Measurements from ENCODE around the gene VARS1.
A peak's percentile ranks its signal among the peaks of the same experiment; 100 is the strongest.
"Not testable (repeated sequence)": the region's sequence is repeated elsewhere in the genome, so short reads cannot be mapped to it uniquely, and the experiment has no call there.

Gene VARS1

DNA sequence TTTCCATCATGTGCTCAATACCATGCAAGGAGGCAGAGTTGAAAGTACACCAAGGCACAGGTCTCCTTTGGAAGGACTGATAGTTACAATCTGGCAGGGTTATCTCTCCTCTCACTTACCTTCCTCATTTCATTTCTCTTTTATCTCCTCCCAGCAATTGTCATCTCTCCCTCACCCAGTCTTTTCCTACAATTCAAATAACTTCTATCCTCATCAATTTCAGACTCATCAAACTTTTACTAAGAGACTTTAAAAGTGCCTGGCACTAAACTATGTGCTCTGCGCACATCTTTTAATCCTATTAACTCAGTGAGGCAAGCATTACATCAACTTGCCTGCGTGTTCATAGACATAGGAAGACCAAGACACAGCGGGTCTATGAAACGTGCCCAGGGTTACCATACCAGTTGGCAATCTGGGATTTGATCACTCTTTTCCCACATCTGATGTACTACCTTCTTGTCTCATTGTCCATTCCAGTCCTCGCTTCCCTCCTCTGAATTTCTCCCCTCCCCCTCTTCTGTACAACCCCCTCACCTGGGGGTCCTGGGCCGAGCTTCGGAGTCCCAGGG is 1.2 kb downstream of the VARS1 start:
- DNase-seq (ENCODE audit: low read depth), result no peak

DNA sequence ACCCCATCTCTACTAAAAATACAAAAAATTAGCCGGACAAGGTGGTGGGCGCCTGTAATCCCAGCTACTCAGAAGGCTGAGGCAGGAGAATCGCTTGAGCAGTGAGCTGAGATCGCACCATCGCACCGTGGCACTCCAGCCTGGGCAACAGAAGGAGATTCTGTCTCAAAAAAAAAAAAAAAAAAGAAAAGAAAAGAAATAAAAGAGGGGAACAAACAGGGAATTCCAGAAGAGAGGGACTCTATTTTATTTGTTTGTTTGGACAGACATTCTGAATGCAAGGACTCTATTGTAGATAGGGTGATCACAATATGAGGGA is 1.7 kb downstream of the VARS1 start:
- not testable (repeated sequence) for DNase-seq (ENCODE audit: low read depth)

DNA sequence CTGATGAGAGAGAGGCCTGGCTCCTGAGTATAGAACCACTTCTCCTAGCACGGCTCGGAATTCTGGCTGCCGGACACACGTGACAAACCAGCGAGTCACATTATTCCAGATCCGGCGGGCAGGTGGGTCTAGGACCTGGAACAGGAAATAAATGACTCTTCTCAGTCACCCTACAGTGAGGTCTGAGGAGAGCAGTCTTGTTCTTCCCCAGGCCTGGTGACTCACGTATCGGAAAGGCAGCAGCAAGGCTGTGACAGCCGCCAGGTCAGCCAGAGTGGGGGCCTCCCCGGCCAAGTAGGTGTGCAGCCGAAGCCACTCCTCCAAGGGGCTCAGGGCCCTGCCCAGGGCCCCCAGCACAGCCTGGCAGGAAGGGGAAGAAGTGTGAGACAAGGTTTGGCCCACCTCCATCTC is 2.8 kb downstream of the VARS1 start:
- no peak for DNase-seq (ENCODE audit: low read depth)

DNA sequence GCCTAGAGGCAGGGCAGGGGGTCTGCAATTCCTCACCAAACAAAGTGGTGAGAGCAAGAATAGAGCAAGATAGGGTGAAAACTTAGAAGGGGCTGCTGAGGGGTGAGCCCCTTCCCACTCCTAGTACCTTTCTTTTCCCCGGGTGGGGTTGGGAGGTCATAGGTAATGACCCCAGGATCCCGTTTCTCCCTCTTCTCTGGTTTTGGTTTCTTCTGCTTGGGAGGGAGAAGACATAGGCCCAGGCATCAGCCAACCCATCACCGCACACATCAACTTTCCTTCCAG is 3.5 kb downstream of the VARS1 start:
- DNase-seq (ENCODE audit: low read depth), result no peak

DNA sequence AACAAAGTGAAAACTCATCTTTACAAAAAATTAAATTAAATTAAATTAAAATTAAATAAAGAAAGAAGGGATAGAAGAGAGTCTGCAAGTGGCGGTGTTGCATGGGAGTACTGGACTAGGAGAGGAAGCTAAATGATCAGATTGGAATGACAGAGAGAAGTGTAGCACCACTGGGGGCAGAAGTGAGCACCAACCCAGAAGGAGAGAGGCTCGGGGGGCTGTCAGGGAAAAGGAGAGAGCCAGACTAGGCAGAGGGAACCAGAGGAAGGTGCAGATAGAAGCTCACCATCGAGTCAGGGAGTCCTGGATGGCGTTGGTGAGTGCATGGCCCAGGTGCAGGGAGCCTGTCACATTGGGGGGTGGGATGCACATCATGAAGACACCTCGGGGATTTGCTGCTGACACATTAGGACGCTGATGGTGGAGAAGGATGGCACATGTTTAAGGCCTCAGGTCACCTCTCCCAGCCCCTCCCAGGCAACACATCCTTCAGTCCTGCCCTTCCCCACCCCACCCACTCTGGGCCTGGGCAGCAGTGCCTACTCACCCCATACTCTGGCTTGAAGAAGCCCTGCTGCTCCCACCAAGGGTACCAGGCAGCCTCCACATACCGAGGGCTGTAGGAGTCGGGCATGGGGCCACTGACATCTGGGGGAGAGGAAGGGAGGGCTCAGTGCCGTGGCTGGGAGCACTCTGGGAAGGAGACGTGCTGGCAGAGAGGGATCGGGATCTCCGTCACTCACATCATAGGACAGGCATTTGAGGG is 4.0 kb downstream of the VARS1 start:
- no peak for DNase-seq (ENCODE audit: low read depth)

DNA sequence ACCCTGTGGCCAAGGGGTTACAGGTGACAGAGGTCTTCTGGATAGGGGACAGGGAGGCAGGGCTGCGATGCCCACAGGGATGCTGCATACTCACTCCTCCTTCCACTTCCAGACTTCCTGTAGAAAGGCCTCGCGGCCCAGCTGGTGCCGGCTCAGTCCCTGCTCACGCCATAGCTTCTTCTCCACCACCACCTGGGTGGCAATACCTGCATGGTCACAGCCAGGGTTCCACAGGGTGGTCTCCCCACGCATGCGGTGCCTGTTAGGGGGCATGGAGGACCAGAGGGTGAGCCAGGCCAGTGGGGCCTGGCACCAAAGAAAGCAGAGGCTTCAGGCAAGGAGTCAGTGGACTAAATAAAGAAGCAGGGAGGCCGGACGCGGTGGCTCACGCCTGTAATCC is 10.1 kb downstream of the VARS1 start:
- DNase-seq (ENCODE audit: low read depth), result no peak

DNA sequence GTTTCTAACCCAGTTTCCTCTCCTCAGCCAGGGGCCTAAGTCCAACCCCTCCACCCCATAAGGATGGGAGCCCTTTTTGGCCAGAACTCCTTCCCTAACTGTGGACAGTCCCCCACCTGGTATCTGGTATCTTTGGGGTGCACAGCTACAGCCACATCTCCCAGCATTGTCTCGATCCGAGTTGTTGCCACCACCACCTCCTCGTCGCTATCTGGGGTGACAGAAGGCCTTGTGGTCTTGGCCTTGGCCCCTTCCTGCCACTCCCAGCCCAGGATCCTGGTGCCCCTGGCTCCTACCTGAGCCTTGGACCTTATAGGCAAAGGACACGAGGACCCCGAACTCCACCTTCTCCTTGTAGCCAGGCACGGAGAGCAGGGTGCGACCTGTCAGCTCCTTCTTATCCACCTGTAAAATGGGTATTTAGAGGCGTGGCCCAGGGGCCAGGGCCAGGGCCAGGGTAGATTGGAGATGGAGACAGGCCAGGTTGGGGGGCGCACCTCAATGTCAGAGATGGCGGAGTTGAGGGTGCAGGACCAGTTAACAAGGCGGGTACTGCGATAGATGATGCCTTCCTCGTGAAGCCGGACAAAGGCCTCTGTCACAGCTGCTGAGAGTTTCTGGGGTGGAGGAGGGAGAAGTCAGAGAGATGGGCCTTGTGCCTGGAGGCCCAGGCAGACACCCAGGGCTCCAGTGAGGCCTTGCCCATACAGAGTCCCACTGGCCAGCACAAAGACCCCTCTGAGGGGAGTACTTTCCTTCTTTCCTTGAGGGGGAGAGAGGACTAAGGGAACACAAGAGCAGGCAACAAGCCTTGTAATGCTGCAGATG is 11.2 kb downstream of the VARS1 start:
- no peak for DNase-seq (ENCODE audit: low read depth)

DNA sequence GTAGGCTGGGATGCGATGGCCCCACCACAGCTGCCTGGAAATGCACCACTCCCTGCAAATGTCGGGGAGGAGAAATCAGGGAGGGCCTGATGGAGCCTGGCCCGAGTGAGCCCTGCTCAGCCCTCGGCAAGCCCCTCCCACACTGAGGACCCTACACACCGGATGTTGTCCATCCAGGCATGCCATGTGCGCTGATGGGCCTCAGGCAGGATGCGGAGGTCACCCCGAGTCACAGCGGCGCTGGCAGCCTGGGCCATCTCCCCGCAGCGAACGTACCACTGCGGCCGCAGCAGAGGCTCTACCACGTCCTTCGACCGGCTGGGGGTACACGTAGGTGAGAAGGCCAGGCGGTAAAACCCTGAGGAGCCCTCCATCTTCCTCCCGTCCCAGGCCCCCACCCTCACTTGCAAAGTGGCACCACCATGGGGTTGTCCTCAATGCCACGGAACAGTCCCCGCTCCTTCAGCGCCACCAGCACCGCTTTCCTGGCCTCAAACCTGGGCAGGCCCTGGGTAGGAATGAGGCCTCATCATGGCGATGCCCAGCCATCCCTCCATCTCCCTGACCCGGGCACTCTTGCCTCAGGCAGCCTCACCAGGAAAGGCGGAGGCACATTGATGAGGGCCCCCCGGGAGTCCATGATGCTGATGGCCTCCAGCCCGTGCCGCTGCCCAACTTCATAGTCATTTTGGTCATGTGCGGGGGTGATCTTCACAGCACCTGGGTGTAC is 13.3 kb downstream of the VARS1 start:
- no peak for DNase-seq (ENCODE audit: low read depth)

DNA sequence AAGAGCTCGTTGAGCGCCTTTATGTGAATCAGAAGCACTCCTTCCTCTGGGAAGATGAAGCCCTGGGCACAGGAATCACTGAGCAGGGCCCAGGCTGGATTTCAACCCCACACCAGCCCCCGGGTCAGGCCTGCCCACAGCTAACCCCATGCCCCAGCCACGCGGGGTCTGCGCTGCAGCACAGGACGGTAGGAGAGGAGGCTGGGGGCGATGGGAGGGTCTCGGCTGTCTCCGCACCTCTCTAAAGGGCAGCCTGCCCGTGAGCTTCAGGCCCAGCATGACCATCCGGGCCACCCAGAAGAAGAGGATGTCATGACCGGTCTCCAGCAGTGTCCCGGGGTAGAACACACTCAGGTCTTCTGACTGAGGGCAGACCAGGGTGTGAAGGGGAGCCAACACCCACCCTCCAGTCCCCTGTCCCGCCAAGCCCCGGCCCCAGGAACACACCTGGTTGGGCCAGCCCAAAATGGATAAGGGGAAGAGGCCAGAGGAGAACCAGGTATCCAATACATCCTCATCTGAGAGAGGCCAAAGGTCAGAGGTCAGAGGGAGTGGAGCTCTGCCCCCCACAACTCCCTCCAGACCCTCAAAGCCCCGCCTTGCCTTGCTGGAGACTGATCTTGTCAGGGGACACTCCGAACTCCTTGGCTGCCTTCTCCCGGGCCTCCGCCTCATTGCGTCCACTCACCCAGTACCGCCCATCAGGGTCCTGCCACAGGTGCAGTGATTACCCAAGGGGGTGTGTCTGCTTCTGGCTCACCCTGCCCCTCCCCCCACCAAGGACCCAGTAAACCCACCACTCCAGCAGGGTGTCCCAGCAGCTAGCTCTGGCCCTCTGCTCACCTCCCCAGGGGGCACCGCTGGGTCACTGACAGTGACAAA is 14.1 kb downstream of the VARS1 start:
- no peak for DNase-seq (ENCODE audit: low read depth)

DNA sequence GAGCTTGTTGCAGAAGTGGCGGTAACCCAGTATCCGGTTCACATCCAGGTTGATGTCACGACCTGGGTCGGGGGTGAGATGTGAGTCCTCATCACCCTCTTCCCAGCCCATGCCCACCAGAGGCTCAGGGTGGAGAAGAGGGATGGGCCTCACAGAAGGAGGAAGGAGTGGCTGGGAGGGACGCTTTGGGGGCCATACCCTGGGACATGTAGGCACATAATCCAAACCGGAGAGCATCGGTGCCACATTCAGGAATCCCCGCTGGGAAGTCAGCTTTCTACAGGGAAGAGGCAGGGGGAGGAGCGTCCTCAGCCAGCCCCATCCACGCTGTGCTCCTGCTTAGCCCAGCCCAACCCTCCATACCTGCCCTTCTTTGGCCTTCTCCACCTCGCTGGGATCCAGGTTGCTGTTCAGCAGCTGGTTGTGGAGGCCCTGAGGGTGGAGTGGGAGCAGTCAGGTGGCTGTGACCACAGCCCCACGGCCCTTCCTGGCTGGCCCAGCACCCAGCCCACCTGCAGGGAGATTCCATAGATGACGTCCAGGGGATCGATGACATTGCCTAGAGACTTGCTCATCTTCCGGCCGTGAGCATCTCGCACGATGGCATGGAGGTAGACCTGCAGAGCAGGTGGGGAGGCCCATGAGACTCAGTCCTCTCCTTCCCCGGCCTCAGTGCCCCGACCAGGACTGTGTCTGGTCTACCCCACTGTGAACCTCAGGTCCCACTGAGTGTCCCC is 14.9 kb downstream of the VARS1 start:
- no peak for DNase-seq (ENCODE audit: low read depth)

DNA sequence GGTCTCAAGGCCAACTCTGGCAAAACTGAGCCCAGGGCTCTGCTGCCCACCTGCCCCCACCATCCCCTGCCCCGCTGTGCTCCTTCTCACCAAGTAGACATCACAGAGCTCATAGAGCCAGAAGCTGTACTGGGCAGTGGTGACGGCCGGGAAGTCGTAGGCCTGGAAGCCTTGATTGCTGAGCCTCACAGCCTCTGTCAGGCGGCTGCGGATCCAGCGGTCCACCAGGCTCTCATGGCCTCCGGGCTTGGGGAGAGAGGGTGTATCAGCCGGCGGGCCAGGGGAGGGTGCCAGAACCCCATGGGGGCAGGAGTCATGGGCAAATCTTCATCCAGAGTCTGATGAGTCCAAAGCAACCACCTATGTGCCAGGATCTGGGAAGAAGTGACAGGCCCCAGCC is 15.6 kb downstream of the VARS1 start:
- DNase-seq (ENCODE audit: low read depth), result no peak

DNA sequence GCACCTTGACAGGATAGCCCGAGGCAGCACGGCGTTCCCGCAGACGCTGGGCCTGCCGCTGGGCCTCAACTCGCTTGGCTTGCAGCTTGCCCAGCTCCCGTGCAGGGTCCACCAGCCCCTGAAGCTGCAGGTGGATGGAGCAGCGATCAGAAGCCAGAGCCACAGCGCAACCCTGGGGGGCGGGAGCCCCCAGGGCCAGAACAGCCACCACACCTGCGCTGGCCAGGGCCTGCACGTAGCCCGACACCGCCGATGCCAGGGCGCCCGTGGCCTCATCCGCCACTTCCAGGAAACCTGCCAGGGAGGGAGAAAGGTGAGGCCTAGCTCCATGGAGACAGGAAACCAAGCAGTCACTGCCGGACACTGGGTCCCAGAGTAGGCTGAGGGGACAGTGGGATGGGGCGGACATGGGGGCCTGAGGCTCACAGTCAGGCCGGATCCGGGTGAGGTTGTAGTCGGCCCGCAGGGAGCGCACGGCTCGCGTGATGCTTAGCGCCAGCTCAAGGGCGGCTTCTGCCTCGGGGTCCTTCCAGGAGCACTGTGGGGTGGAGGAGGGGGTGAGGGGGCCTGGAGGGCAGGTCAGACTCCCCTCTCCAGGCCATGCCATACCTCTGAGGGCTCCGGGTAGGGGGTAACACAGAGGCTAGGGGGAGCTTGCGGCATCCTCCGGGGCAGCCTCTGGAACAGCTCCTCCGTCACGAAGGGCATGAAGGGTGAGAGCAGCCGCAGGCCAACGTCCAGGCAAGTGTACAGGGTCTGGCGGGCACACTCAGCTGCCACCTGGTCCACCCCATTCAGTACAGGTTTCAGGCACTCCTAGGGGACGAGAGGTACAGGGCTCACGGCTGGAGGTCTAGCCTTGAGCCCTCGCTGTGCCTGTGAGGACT is 16.3 kb downstream of the VARS1 start:
- DNase-seq (ENCODE audit: low read depth), result no peak

DNA sequence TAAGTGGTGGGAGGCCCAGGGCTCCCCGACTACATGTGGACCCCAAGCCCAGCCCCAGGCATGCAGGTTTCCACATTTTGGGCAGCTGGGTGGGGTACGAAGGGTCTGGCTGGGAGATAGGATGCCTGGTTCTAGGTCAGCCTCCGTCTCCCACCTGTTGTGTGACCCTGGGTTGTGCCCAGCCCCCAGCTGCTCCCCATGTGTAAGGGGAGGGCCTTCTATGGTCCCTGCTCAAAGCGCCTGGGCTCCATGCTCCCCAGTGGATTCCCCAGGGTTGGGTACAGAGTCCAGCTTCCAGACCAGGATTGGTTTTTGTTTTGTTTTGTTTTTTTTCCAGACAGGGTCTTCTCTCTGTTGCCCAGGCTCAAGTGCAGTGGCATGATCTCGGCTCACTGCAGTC is 17.4 kb downstream of the VARS1 start:
- no peak for DNase-seq (ENCODE audit: low read depth)

DNA sequence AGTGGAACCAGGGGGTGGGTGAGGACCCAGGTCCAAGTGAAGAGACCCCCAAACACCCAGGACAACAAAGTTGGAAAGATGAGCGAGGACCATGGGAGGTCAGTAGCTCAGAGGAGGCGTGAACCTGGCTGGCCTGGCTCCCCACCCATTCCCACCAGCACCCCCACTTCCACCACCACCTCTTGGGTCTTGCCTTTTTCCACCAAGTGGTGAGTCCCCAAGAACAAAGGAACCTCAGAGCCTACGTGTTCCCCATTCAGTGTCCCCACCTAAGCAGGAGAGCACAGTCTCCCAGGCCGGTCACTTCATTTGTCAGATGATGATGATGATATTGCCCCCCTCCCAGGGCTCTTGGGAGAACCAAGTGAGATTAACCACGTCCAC is 17.9 kb downstream of the VARS1 start:
- no peak for DNase-seq (ENCODE audit: low read depth)

DNA sequence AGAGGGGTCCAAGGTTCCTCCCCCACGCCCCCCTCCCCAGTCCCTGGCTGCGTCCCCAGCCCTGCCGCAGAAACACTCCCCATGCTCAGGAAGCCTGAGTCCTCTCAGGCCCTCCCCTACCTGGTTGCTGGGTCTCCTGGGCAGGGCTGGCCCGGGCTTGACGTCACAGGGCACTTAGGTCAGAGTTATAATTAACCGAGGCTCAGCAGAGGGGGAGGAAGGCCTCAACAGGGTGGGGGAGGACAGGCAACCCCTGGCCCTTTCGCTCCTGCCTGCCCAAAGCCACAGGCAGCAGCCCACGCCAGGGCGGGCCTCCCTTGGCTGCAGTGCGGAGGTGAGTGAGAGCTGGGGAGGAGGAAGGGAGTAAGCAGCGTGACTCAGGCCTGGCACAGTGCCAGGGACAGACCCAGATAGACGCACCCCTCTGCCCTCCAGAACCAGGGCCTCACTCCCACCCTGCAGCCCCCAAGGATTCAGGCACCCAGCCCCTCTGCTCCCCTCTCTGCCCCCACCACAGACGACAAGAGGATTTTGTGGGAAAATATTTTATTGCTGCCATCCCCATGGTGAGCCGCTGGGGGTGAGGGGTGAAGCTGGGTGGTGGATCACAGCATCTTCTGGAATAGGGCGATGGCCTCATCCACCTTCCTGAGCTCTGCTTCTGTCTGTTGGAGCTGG is 18.4 kb downstream of the VARS1 start, which contains the start of gene VWA7:
VWA7 (minus strand) TSS at position 340 of the 678 bp plus-strand sequence. CDS start 549 bp downstream, outside the sequence.
- peak; percentile 71 for DNase-seq (ENCODE audit: low read depth)

DNA sequence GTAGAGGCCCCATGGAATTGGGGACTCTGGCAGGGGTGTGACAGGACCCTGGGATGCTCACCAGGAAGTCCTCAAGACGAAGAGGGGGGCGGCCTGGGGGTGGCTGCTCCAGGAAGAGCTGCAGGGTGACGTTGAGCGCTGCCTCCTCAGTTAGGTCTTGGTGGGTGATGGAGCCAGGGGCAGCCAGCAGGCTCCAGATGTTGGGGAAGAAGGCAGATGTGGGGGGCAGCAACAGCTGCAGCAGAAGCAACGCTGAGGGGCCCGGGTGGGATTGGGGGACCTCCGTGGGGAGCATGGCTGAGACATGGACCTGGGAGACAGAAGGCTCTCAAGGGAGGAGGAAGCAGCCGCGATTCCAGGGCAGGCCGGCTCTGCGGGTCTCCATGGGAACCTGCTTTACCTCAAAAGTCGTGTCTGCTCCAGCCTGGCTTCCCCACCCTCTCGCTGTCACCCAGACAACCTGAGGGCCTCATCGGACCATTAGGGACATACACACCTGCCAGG is 19.0 kb downstream of the VARS1 start:
- no peak for DNase-seq (ENCODE audit: low read depth)

DNA sequence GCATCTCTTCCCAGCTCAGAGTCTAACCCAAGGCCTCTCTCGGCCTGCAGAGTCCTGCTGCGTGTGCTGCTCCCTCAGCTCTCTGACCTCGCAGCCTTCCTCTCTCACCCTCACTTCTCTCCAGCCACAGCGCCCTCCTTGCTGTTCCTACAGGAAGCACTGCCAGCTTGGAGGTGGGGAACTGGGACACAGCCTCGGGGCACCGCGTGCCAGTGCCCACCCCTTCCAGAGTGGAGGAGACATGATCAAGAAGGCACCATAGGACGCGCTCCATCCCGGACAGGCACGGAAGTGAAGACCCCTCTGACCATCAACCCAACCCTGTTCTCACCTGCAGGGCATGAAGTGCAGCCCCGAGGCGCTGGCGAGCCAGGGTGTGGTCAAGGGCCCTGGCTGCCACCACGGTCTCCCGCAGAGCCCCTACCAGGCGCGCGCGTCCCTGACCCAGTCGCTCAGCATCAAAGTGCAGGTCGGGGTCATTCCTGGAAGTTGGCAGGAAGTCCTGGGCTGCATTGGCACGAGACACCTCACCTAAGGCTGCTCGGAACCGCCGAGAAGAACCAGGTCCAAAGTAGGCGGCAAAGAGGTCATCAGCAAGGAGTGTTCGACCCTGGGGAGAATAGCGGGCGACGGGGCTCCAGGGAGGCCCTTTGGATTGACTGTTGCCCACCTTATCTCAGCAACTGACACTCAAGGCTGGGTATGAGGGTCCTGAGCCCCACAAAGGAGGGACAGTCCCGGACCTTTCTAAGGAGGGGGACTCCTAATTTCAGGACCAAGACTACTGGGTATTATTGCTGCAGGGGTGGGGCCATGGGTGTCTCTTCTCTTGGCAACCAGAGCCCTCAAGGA is 19.7 kb downstream of the VARS1 start:
- DNase-seq (ENCODE audit: low read depth), result no peak

DNA sequence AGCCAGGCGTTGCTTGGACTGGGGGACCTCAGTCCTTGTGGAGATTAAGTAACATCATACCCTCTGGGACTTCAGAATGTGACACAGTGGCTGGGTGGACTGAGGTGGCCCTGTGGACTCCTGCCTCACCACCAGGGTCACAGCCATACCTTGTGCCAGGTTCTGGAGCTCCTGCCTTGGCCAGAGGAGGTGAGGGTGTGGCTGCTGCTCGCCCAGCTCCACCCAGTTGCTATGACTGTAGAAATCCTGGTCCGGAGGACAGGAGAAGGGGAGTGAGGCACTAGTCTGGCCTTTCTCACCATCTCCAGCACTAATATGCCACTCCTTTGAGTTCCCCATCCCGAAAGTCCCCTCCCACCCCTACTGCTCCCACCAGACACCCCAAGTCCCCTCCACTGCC is 20.4 kb downstream of the VARS1 start:
- no peak for DNase-seq (ENCODE audit: low read depth)

Measured in activated T-helper 9 cell treated with anti-CD3 and anti-CD28 coated beads, Interleukin-2, amount 50 U/mL, for 16 hours (primary cell).